Gastroesophageal sphincter (tissue), 4 donors: Measurements from ENCODE around the gene TCP11X2. TPM values are rescaled to one million over a fixed set of nuclear protein-coding genes. Genes with fewer than 3 reads are reported as not detected.
"Not testable (repeated sequence)": the region's sequence is repeated elsewhere in the genome, so short reads cannot be mapped to it uniquely, and the experiment has no call there.

Experiments
- ATAC-seq: fragments of 150-250 bp; one replicate; pipeline ENCODE4 v1.9.1; 2016; ENCODE audit warnings: mild to moderate bottlenecking, moderate library complexity
- H3K27ac ChIP-seq, 4 donors: fragments of 200-600 bp; sonication (generic) in 3 of 4; 1 replicate in 3 of 4; 2 replicates in 1 of 4; pipeline ENCODE4 v1.5.1; 2016 to 2019
- H3K27me3 ChIP-seq: fragments of 200-600 bp; sonication (generic); one replicate; pipeline ENCODE4 v1.5.1; 2019
- H3K36me3 ChIP-seq, 2 donors: fragments of 200-600 bp; sonication (generic); one replicate each; pipeline ENCODE4 v1.5.1; 2019; ENCODE audit warnings: control low read depth in 1 of 2
- H3K4me1 ChIP-seq, 3 donors: fragments of 200-600 bp; sonication (generic); 1 replicate in 2 of 3; 2 replicates in 1 of 3; pipeline ENCODE4 v1.5.1; 2016 to 2019; ENCODE audit warnings: control low read depth in 2 of 3
- H3K4me3 ChIP-seq, 2 donors: fragments of 200-600 bp; sonication (generic); one replicate each; pipeline ENCODE4 v1.5.1; 2019; ENCODE audit warnings: mild to moderate bottlenecking in 1 of 2, moderate library complexity in 1 of 2
- H3K9me3 ChIP-seq, 3 donors: fragments of 200-600 bp; sonication (generic); one replicate each; pipeline ENCODE4 v1.5.1; 2017 to 2019; ENCODE audit warnings: control low read depth in 2 of 3
- CTCF ChIP-seq, 4 experiments: fragments of 200-600 bp in 2 of 4; fragments of 450-650 bp in 2 of 4; sonication (generic) in 1 of 4; IDR thresholded peaks; one replicate each; pipeline ENCODE4 v1.5.1; 2017 to 2019; ENCODE audit warnings: antibody characterized with exemption in 4 of 4, mild to moderate bottlenecking in 2 of 4, moderate library complexity in 2 of 4
- EP300 ChIP-seq: sonication (generic); formaldehyde crosslinking; IDR thresholded peaks from one replicate; pipeline ENCODE4 v1.6.1; 2017; ENCODE audit warnings: antibody characterized with exemption, mild to moderate bottlenecking
- POLR2A ChIP-seq, 2 donors: fragments of 450-650 bp; IDR thresholded peaks; one replicate each; pipeline ENCODE4 v1.6.1; 2017; ENCODE audit warnings: antibody characterized with exemption in 2 of 2, mild to moderate bottlenecking in 2 of 2, moderate library complexity in 1 of 2
- POLR2AphosphoS5 ChIP-seq: sonication (generic); formaldehyde crosslinking; IDR thresholded peaks from one replicate; pipeline ENCODE4 v1.6.1; 2017; ENCODE audit warnings: antibody characterized with exemption
- WGBS, 2 donors: methylation state at CpG; one replicate each; pipeline ENCODE4 v1.1.5; 2018; ENCODE audit warnings: low coverage in 1 of 2; 5-methylcytosine and 5-hydroxymethylcytosine counted together
- total RNA-seq, 4 donors: library from RNA; depleted of rRNA; stranded (reverse); fragments of >200 nt; gene quantifications; one replicate each; pipeline ENCODE4 v1.1.0, GENCODE V29; 2016

The TCP11X2 gene
- total RNA-seq = not detected

GRCh38 chrX:102471762-102472220, at the start of gene TCP11X2:
Gene TCP11X2, minus strand, starts transcription at chrX:102471812.
- not testable (repeated sequence) for ATAC-seq, H3K4me1 ChIP-seq, H3K4me3 ChIP-seq, H3K9me3 ChIP-seq, H3K27me3 ChIP-seq, H3K36me3 ChIP-seq, H3K27ac ChIP-seq
- WGBS, 2 donors = no CpG with 5 or more reads among the region's 17 CpGs

GRCh38 chrX:102517326-102517725, 45.7 kb upstream of the TCP11X2 start:
- TF ChIP-seq POLR2A (IDR thresholded peaks at IDR 0.05) (no peak), EP300 (no peak), POLR2AphosphoS5 (no peak), CTCF (IDR thresholded peaks at IDR 0.05) (peak in 1 of 4 experiments; percentile 21)
- Histone ChIP-seq H3K4me3 (no peak overlapping the region), H3K4me1 (peaks cover 0 to 6% (median 0%) of the 10 kb centered on the region in 3 donors), H3K9me3 (no peaks in the 10 kb centered on the region), H3K27ac (peak overlapping the region in 1 of 4 donors; percentile 67), H3K27me3 (no peaks in the 10 kb centered on the region), H3K36me3 (no peaks in the 10 kb centered on the region)
- ATAC-seq = no peak
- 30 to 45% methylated on average over 7 of the region's 7 CpGs for WGBS, 2 donors

GRCh38 chrX:102515975-102516941, 44.6 kb upstream of the TCP11X2 start, which contains the start of gene TMSB15A:
Gene TMSB15A, minus strand, starts transcription at chrX:102516739.
- H3K9me3 ChIP-seq = no peaks in the 10 kb centered on the region
- H3K4me3 ChIP-seq = peak within 1 kb of the TSS; percentile 31 to 49
- H3K27me3 ChIP-seq = no peaks in the 10 kb centered on the region
- WGBS, 2 donors = 12% methylated on average over 11 of the region's 62 CpGs; no CpG with 5 or more reads in 1 of the 2 donors
- no peaks in the 10 kb centered on the region for H3K36me3 ChIP-seq
- H3K27ac ChIP-seq = peak within 1 kb of the TSS in 2 of 4 donors; percentile 17 to 67
- peak; percentile 89 for ATAC-seq
- TF ChIP-seq POLR2A (IDR thresholded peaks at IDR 0.05) (no peak), POLR2AphosphoS5 (no peak), CTCF (IDR thresholded peaks at IDR 0.05) (no peak), EP300 (no peak)
- peaks cover 0 to 6% (median 0%) of the 10 kb centered on the region in 3 donors for H3K4me1 ChIP-seq

GRCh38 chrX:102514536-102514935, 42.9 kb upstream of the TCP11X2 start:
- H3K27me3 ChIP-seq = no peaks in the 10 kb centered on the region
- H3K4me3 ChIP-seq = no peak overlapping the region
- TF ChIP-seq POLR2A (IDR thresholded peaks at IDR 0.05) (no peak), POLR2AphosphoS5 (no peak), CTCF (IDR thresholded peaks at IDR 0.05) (no peak), EP300 (no peak)
- whole genome bisulfite sequencing, 2 donors = 70% methylated on average over 1 of the region's 1 CpG; no CpG with 5 or more reads in 1 of the 2 donors
- H3K9me3 ChIP-seq = no peaks in the 10 kb centered on the region
- ATAC-seq = no peak
- H3K27ac ChIP-seq = no peak overlapping the region
- peaks cover 0 to 6% (median 0%) of the 10 kb centered on the region in 3 donors for H3K4me1 ChIP-seq
- H3K36me3 ChIP-seq = no peaks in the 10 kb centered on the region

GRCh38 chrX:102498732-102499131, 27.1 kb upstream of the TCP11X2 start:
- no peak for TF ChIP-seq POLR2A (IDR thresholded peaks at IDR 0.05)
- no peak for TF ChIP-seq POLR2AphosphoS5
- Histone ChIP-seq H3K4me3 (no peak overlapping the region), H3K9me3 (no peaks in the 10 kb centered on the region), H3K4me1 (no peaks in the 10 kb centered on the region), H3K27ac (no peak overlapping the region), H3K36me3 (no peaks in the 10 kb centered on the region), H3K27me3 (no peaks in the 10 kb centered on the region)
- WGBS, 2 donors = 100% methylated on average over 1 of the region's 2 CpGs; no CpG with 5 or more reads in 1 of the 2 donors
- no peak for ATAC-seq

- H3K27me3 ChIP-seq = no peaks in the 10 kb centered on the region
Measured at GRCh38 chrX:102491766-102492165, 20.2 kb upstream of the TCP11X2 start.

GRCh38 chrX:102478765-102479164, 7.2 kb upstream of the TCP11X2 start:
- no CpG with 5 or more reads among the region's 5 CpGs for WGBS, 2 donors
- not testable (repeated sequence) for H3K4me3 ChIP-seq

More at GRCh38 chrX:102491766-102492165, 20.2 kb upstream of the TCP11X2 start:
- H3K36me3 ChIP-seq = no peaks in the 10 kb centered on the region
- no peaks in the 10 kb centered on the region for H3K4me1 ChIP-seq
- H3K9me3 ChIP-seq = no peaks in the 10 kb centered on the region
- ATAC-seq = no peak
- no peak overlapping the region for H3K4me3 ChIP-seq
- no peak overlapping the region for H3K27ac ChIP-seq
- TF ChIP-seq EP300 (no peak), POLR2AphosphoS5 (no peak), CTCF (IDR thresholded peaks at IDR 0.05) (no peak), POLR2A (IDR thresholded peaks at IDR 0.05) (no peak)

GRCh38 chrX:102470215-102470614, 1.4 kb downstream of the TCP11X2 start:
- H3K27ac ChIP-seq, H3K9me3 ChIP-seq, H3K36me3 ChIP-seq, H3K4me3 ChIP-seq, H3K4me1 ChIP-seq, H3K27me3 ChIP-seq, ATAC-seq: not testable (repeated sequence)
- WGBS, 2 donors = no CpG with 5 or more reads among the region's 3 CpGs

More at GRCh38 chrX:102478765-102479164, 7.2 kb upstream of the TCP11X2 start:
- not testable (repeated sequence) for H3K36me3 ChIP-seq, H3K9me3 ChIP-seq, H3K4me1 ChIP-seq, ATAC-seq, H3K27me3 ChIP-seq, H3K27ac ChIP-seq
